Mesenchymal stem cell (in vitro differentiated cells and primary cell): ENCODE measurements around the gene GC. TPM values are rescaled to one million over a fixed set of nuclear protein-coding genes. Genes with fewer than 3 reads are reported as not detected.

ENCODE experiments used
- DNase-seq: peaks from one replicate; pipeline ENCODE4 v3.0.0-alpha.2; 2013
- H2AFZ ChIP-seq: one replicate; pipeline ENCODE4 v1.6.1; 2013; ENCODE audit warnings: low read depth, mild to moderate bottlenecking, control low read depth, inconsistent platforms, low read length, moderate library complexity
- H2AK5ac ChIP-seq: 2 replicates; pipeline ENCODE4 v1.6.1; 2013; ENCODE audit warnings: low read length, moderate library complexity, mild to moderate bottlenecking, inconsistent platforms; ENCODE audit not compliant: severe bottlenecking
- H2BK120ac ChIP-seq: one replicate; pipeline ENCODE4 v1.6.1; 2013; ENCODE audit warnings: low read depth, mild to moderate bottlenecking, inconsistent platforms, low read length, moderate library complexity
- H2BK12ac ChIP-seq, 2 experiments: one replicate each; pipeline ENCODE4 v1.6.1; 2013; ENCODE audit warnings: inconsistent platforms in 2 of 2, low read length in 2 of 2, mild to moderate bottlenecking in 2 of 2, moderate library complexity in 2 of 2, control low read depth in 1 of 2
- H2BK15ac ChIP-seq: one replicate; pipeline ENCODE4 v1.6.1; 2013; ENCODE audit warnings: mild to moderate bottlenecking, low read depth, inconsistent platforms; ENCODE audit not compliant: poor library complexity, severe bottlenecking
- H2BK5ac ChIP-seq: 2 replicates; pipeline ENCODE4 v1.6.1; 2013; ENCODE audit warnings: low read depth, mild to moderate bottlenecking, low read length, control low read depth, inconsistent platforms; ENCODE audit not compliant: poor library complexity, severe bottlenecking
- H3K14ac ChIP-seq, 2 experiments: one replicate each; pipeline ENCODE4 v1.6.1; 2013; ENCODE audit warnings: inconsistent platforms in 2 of 2, low read length in 2 of 2, control low read depth in 1 of 2, mild to moderate bottlenecking in 1 of 2, moderate library complexity in 1 of 2
- H3K18ac ChIP-seq, 2 experiments: one replicate each; pipeline ENCODE4 v1.6.1; 2013; ENCODE audit warnings: inconsistent platforms in 2 of 2, low read length in 2 of 2, control low read depth in 1 of 2, low read depth in 1 of 2, mild to moderate bottlenecking in 1 of 2
- H3K23ac ChIP-seq, 2 experiments: one replicate each; pipeline ENCODE4 v1.6.1; 2013; ENCODE audit warnings: inconsistent platforms in 2 of 2, low read length in 2 of 2, mild to moderate bottlenecking in 2 of 2, moderate library complexity in 2 of 2, control low read depth in 1 of 2
- H3K27ac ChIP-seq: 2 replicates; pipeline ENCODE4 v1.5.1; 2013; ENCODE audit warnings: mild to moderate bottlenecking, moderate library complexity, low read length, control low read depth, inconsistent platforms; ENCODE audit not compliant: poor library complexity, severe bottlenecking
- H3K27me3 ChIP-seq, 2 experiments: 2 replicates each; pipeline versions ENCODE4 v1.6.1 to v1.7.0; 2013; ENCODE audit warnings: low read length in 2 of 2, mild to moderate bottlenecking in 2 of 2, moderate library complexity in 2 of 2, control low read depth in 1 of 2, inconsistent platforms in 1 of 2; ENCODE audit not compliant: control insufficient read depth in 1 of 2, insufficient read depth in 1 of 2
- H3K36me3 ChIP-seq, 2 experiments: 2 replicates each; pipeline versions ENCODE4 v1.6.1 to v1.7.0; 2013; ENCODE audit warnings: low read length in 2 of 2, control low read depth in 1 of 2, inconsistent platforms in 1 of 2, low read depth in 1 of 2, mild to moderate bottlenecking in 1 of 2; ENCODE audit not compliant: insufficient read depth in 2 of 2, control insufficient read depth in 1 of 2
- H3K4ac ChIP-seq, 2 experiments: one replicate each; pipeline ENCODE4 v1.6.1; 2013; ENCODE audit warnings: inconsistent platforms in 2 of 2, low read length in 2 of 2, mild to moderate bottlenecking in 2 of 2, moderate library complexity in 2 of 2, control low read depth in 1 of 2, low read depth in 1 of 2
- H3K4me1 ChIP-seq: 2 replicates; pipeline ENCODE4 v1.6.1; 2013; ENCODE audit warnings: low read depth, low read length, control low read depth; ENCODE audit not compliant: control insufficient read depth, insufficient read depth
- H3K4me2 ChIP-seq: 2 replicates; pipeline ENCODE4 v1.6.1; 2013; ENCODE audit warnings: low read length, mild to moderate bottlenecking, inconsistent platforms; ENCODE audit not compliant: poor library complexity, severe bottlenecking
- H3K4me3 ChIP-seq, 2 experiments: 2 replicates each; pipeline versions ENCODE4 v1.5.1 to v1.7.0; 2013; ENCODE audit warnings: low read length in 2 of 2, mild to moderate bottlenecking in 2 of 2, control low read depth in 1 of 2, low read depth in 1 of 2; ENCODE audit not compliant: insufficient read depth in 1 of 2
- H3K79me1 ChIP-seq: replicated peaks from 2 replicates; pipeline ENCODE4 v1.6.1; 2013; ENCODE audit warnings: mild to moderate bottlenecking, control low read depth, low read length, inconsistent platforms; ENCODE audit not compliant: poor library complexity, severe bottlenecking
- H3K9ac ChIP-seq: 2 replicates; pipeline ENCODE4 v1.7.0; 2013; ENCODE audit warnings: mild to moderate bottlenecking, low read length, moderate library complexity
- H3K9me3 ChIP-seq: 2 replicates; pipeline ENCODE4 v1.7.0; 2013; ENCODE audit warnings: mild to moderate bottlenecking, low read length; ENCODE audit not compliant: control insufficient read depth
- H4K8ac ChIP-seq: one replicate; pipeline ENCODE4 v1.6.1; 2013; ENCODE audit warnings: inconsistent platforms, mild to moderate bottlenecking, low read length, moderate library complexity
- H4K91ac ChIP-seq: one replicate; pipeline ENCODE4 v1.6.1; 2013; ENCODE audit warnings: mild to moderate bottlenecking, low read length, inconsistent platforms
- WGBS: methylation state at CpG from one replicate; pipeline ENCODE4 v1.1.7; 2013; ENCODE audit warnings: mixed read lengths; 5-methylcytosine and 5-hydroxymethylcytosine counted together
- polyA plus RNA-seq, 2 experiments: library from polyadenylated mRNA; stranded (reverse); fragments of 200-250 nt; gene quantifications; one replicate each; pipeline ENCODE4 v1.2.3, GENCODE V29; 2013

GC gene, protein sequence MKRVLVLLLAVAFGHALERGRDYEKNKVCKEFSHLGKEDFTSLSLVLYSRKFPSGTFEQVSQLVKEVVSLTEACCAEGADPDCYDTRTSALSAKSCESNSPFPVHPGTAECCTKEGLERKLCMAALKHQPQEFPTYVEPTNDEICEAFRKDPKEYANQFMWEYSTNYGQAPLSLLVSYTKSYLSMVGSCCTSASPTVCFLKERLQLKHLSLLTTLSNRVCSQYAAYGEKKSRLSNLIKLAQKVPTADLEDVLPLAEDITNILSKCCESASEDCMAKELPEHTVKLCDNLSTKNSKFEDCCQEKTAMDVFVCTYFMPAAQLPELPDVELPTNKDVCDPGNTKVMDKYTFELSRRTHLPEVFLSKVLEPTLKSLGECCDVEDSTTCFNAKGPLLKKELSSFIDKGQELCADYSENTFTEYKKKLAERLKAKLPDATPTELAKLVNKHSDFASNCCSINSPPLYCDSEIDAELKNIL
- polyA plus RNA-seq (2013, experiment 1 of 2): not detected
- not detected for polyA plus RNA-seq (2013, experiment 2 of 2)

DNA sequence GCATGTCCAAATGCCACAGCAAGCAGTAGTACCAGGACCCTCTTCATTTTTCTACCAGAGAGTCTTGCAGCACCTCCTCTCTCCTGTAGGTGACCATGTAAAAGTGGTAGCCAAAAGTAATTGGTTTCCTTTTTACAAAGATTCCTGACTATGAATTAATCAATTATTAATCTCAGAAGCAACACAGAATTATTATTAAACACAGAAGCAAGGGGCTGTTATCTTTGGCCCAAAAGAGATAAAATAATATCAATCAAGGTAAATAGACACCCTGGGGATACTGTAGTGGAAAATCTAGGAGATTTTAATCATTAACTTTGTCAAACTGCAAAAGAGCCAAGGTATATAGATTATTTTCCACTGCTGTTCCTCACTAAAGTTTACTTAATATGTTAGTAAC lies at the start of gene GC:
Gene GC, minus strand, starts transcription at position 108 of the 400 bp plus-strand sequence. Its CDS starts 61 bp downstream, at position 47.
- H3K14ac ChIP-seq: no peak within 1 kb of the TSS
- no peak within 1 kb of the TSS for H3K4me3 ChIP-seq

GRCh38 chr4:71833232-71833900 lies 49.5 kb upstream of the GC start:
- no peak overlapping the region for H3K9ac ChIP-seq
- H3K36me3 ChIP-seq: no peaks in the 10 kb centered on the region
- no peak overlapping the region for H3K4me2 ChIP-seq
- H4K8ac ChIP-seq: no peak overlapping the region
- H3K23ac ChIP-seq: no peak overlapping the region
- no peaks in the 10 kb centered on the region for H3K79me1 ChIP-seq
- H3K27me3 ChIP-seq: no peaks in the 10 kb centered on the region
- peaks cover 3% of the 10 kb centered on the region for H3K9me3 ChIP-seq
- H3K4ac ChIP-seq: no peak overlapping the region
- H2BK12ac ChIP-seq: peak overlapping the region in 1 of 2 experiments; percentile 16
- H2AFZ ChIP-seq: no peak overlapping the region
- no peak overlapping the region for H4K91ac ChIP-seq
- 88% methylated on average over 9 of the region's 10 CpGs for WGBS
- H2BK120ac ChIP-seq: no peak overlapping the region
- no peak overlapping the region for H2BK5ac ChIP-seq
- no peak overlapping the region for H3K4me3 ChIP-seq
- no peak overlapping the region for H2AK5ac ChIP-seq
- H3K14ac ChIP-seq: no peak overlapping the region
- DNase-seq: no peak
- H3K27ac ChIP-seq: no peak overlapping the region
- peaks cover 2% of the 10 kb centered on the region for H3K4me1 ChIP-seq
- H2BK15ac ChIP-seq: no peak overlapping the region
- H3K18ac ChIP-seq: no peak overlapping the region

More for the DNA sequence above, at the start of gene GC:
- H3K4me2 ChIP-seq: no peak within 1 kb of the TSS
- H2BK12ac ChIP-seq: no peak within 1 kb of the TSS
- no peak within 1 kb of the TSS for H2BK5ac ChIP-seq
- no peaks in the 10 kb centered on the region for H3K9me3 ChIP-seq
- no peak within 1 kb of the TSS for H4K8ac ChIP-seq
- H2BK120ac ChIP-seq: no peak within 1 kb of the TSS
- H3K23ac ChIP-seq: no peak within 1 kb of the TSS
- H2AFZ ChIP-seq: no peak within 1 kb of the TSS
- no peak for DNase-seq
- no peaks in the 10 kb centered on the region for H3K4me1 ChIP-seq
- H3K9ac ChIP-seq: no peak within 1 kb of the TSS
- no peak within 1 kb of the TSS for H3K4ac ChIP-seq
- H4K91ac ChIP-seq: no peak within 1 kb of the TSS
- H3K27me3 ChIP-seq: no peaks in the 10 kb centered on the region
- no peak within 1 kb of the TSS for H2BK15ac ChIP-seq
- no peak within 1 kb of the TSS for H3K27ac ChIP-seq
- no peak within 1 kb of the TSS for H3K18ac ChIP-seq
- H3K79me1 ChIP-seq: no peaks in the 10 kb centered on the region
- no peak within 1 kb of the TSS for H2AK5ac ChIP-seq
- no peaks in the 10 kb centered on the region for H3K36me3 ChIP-seq

DNA sequence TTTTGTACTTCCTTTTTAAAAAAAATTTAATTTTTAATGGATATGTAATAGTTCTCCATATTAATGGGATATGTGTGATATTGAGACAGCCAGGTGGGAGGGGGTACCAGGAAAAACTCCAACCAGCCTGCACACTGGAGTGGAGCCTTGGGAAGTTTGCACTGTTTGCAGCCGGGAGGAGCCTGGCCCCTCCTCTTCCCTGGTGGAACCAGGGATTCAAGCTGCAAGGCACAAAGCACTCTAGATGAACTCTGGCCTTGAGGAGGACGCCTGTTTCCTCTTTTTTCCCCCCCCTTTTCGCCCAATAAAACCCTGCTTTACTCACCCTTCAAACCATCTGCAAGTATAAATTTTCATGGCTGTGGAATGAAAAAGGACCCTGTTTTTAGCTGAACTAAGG lies 48.2 kb upstream of the GC start:
- WGBS: 59% methylated on average over 1 of the region's 3 CpGs
- H3K27me3 ChIP-seq: no peaks in the 10 kb centered on the region
- DNase-seq: no peak
- H2AFZ ChIP-seq: no peak overlapping the region
- no peak overlapping the region for H4K91ac ChIP-seq
- peaks cover 2% of the 10 kb centered on the region for H3K4me1 ChIP-seq
- H3K14ac ChIP-seq: no peak overlapping the region
- H3K18ac ChIP-seq: no peak overlapping the region
- no peak overlapping the region for H3K4ac ChIP-seq
- no peak overlapping the region for H2BK12ac ChIP-seq
- no peaks in the 10 kb centered on the region for H3K36me3 ChIP-seq
- no peaks in the 10 kb centered on the region for H3K79me1 ChIP-seq
- H2BK15ac ChIP-seq: no peak overlapping the region
- no peak overlapping the region for H2BK5ac ChIP-seq
- no peak overlapping the region for H3K4me3 ChIP-seq
- peaks cover 3% of the 10 kb centered on the region for H3K9me3 ChIP-seq
- H3K9ac ChIP-seq: no peak overlapping the region
- H4K8ac ChIP-seq: no peak overlapping the region
- H2AK5ac ChIP-seq: no peak overlapping the region
- H3K4me2 ChIP-seq: no peak overlapping the region
- H3K23ac ChIP-seq: no peak overlapping the region
- H2BK120ac ChIP-seq: no peak overlapping the region
- H3K27ac ChIP-seq: no peak overlapping the region

GRCh38 chr4:71830497-71831190 lies 46.8 kb upstream of the GC start:
- Histone ChIP-seq H3K4me2 (no peak overlapping the region), H4K91ac (no peak overlapping the region), H3K23ac (no peak overlapping the region), H2AFZ (no peak overlapping the region), H3K4me3 (no peak overlapping the region), H3K9ac (no peak overlapping the region), H3K9me3 (peaks cover 3% of the 10 kb centered on the region), H2BK12ac (no peak overlapping the region), H3K4ac (no peak overlapping the region), H3K4me1 (peaks cover 2% of the 10 kb centered on the region), H2BK5ac (no peak overlapping the region), H2BK15ac (no peak overlapping the region), H3K27ac (no peak overlapping the region), H2AK5ac (no peak overlapping the region), H3K14ac (no peak overlapping the region), H3K79me1 (no peaks in the 10 kb centered on the region), H2BK120ac (no peak overlapping the region), H4K8ac (no peak overlapping the region), H3K18ac (no peak overlapping the region), H3K36me3 (no peaks in the 10 kb centered on the region), H3K27me3 (no peaks in the 10 kb centered on the region)
- 67% methylated on average over 1 of the region's 4 CpGs for WGBS
- DNase-seq: no peak
